Left lung (tissue), 10 donors: ENCODE measurements around the gene ATP5MC3. TPM values are rescaled to one million over a fixed set of nuclear protein-coding genes. Genes with fewer than 3 reads are reported as not detected.

Source experiments
- ATAC-seq: fragments of 200-7000 bp; cut with Tn5 transposase; one replicate; pipeline ENCODE4 v1.9.1; 2020; ENCODE audit warnings: moderate library complexity
- DNase-seq, 4 donors: peaks; one replicate each; pipeline ENCODE4 v3.0.0-alpha.2; 2013 to 2020
- H3K27ac ChIP-seq, 2 donors: fragments of 200-600 bp; sonication (generic) in 1 of 2; one replicate each; pipeline versions ENCODE4 v1.5.0 to v1.8.0; 2020 to 2021
- H3K27me3 ChIP-seq, 2 donors: fragments of 200-600 bp; sonication (generic) in 1 of 2; one replicate each; pipeline versions ENCODE4 v1.5.0 to v1.8.0; 2020 to 2021
- H3K36me3 ChIP-seq, 2 donors: fragments of 200-600 bp; sonication (generic) in 1 of 2; one replicate each; pipeline versions ENCODE4 v1.5.0 to v1.8.0; 2020 to 2021
- H3K4me1 ChIP-seq, 2 donors: fragments of 200-600 bp; one replicate each; pipeline ENCODE4 v1.8.0; 2021
- H3K4me3 ChIP-seq, 2 donors: fragments of 200-600 bp; sonication (generic) in 1 of 2; one replicate each; pipeline versions ENCODE4 v1.5.0 to v1.8.0; 2020 to 2021; ENCODE audit warnings: mild to moderate bottlenecking in 1 of 2
- H3K9me3 ChIP-seq, 2 donors: fragments of 200-600 bp; sonication (generic) in 1 of 2; one replicate each; pipeline versions ENCODE4 v1.5.0 to v1.8.0; 2020 to 2021
- CTCF ChIP-seq, 2 donors: fragments of 200-600 bp; sonication (generic) in 1 of 2; IDR thresholded peaks; one replicate each; pipeline versions ENCODE4 v1.5.0 to v1.8.0; 2021; ENCODE audit warnings: antibody characterized with exemption in 2 of 2
- intact Hi-C, 2 donors: fragments of 100-400 bp; cut with DNase I; formaldehyde crosslinking; loops; one replicate each; pipeline versions ENCODE4 v1.11.2 to v1.14.2; 2022
- microRNA-seq, 2 donors: library from miRNA; unstranded; fragments of <30 nt; microRNA quantifications; one replicate each; pipeline ENCODE4, GENCODE V29; 2019
- polyA plus RNA-seq, 6 donors: library from polyadenylated mRNA; unstranded; fragments of 120-200 nt; gene quantifications; one replicate each; pipeline ENCODE4 v1.2.1, GENCODE V29; 2013; ENCODE audit not compliant: insufficient read length in 6 of 6
- total RNA-seq, 2 donors: library from RNA; stranded (reverse); fragmentation: NEBNext Ultra II Directional; extraction: Animal tissue kit (Norgen Biotek cat#: 25700); gene quantifications; one replicate each; pipeline ENCODE4 v1.2.1, GENCODE V29; 2021
- donor health status: DM: no; HTN: yes; CAD: no.
- donor health status: DM: no; HTN: no; CAD: no.

ATP5MC3 gene
- total and polyA plus RNA-seq, 8 donors, result 170 to 204 (median 189) TPM

GRCh38 chr2:175135177-175135576, 46.3 kb downstream of the ATP5MC3 start:
- no peak for TF ChIP-seq CTCF (IDR thresholded peaks at IDR 0.05)
- intact Hi-C loops, result no loop called here
- no peaks in the 10 kb centered on the region for H3K4me1 ChIP-seq
- no peak overlapping the region for H3K4me3 ChIP-seq
- no peak overlapping the region for H3K27ac ChIP-seq
- H3K36me3 ChIP-seq, result peaks cover 0 to 16% of the 10 kb centered on the region in 2 donors
- H3K9me3 ChIP-seq, result no peaks in the 10 kb centered on the region
- H3K27me3 ChIP-seq, result no peaks in the 10 kb centered on the region
- ATAC-seq (no peak), DNase-seq (no peak)

GRCh38 chr2:175131252-175131651, 50.3 kb downstream of the ATP5MC3 start:
- H3K27ac ChIP-seq, result no peak overlapping the region
- H3K36me3 ChIP-seq, result peaks cover 0 to 38% of the 10 kb centered on the region in 2 donors
- H3K27me3 ChIP-seq, result no peaks in the 10 kb centered on the region
- TF ChIP-seq CTCF (IDR thresholded peaks at IDR 0.05), result no peak
- ATAC-seq, result no peak
- no peak overlapping the region for H3K4me3 ChIP-seq
- no peak for DNase-seq
- H3K9me3 ChIP-seq, result no peaks in the 10 kb centered on the region
- H3K4me1 ChIP-seq, result no peaks in the 10 kb centered on the region
- intact Hi-C loops, result no loop called here

GRCh38 chr2:175126661-175127060, 54.8 kb downstream of the ATP5MC3 start:
- Histone ChIP-seq H3K9me3 (no peaks in the 10 kb centered on the region), H3K36me3 (peaks cover 0 to 27% of the 10 kb centered on the region in 2 donors), H3K4me1 (no peaks in the 10 kb centered on the region), H3K4me3 (no peak overlapping the region), H3K27ac (no peak overlapping the region), H3K27me3 (no peaks in the 10 kb centered on the region)
- ATAC-seq (no peak), DNase-seq (no peak)
- intact Hi-C loops, result no loop called here
- no peak for TF ChIP-seq CTCF (IDR thresholded peaks at IDR 0.05)

Small RNAs within 50 kb of the gene (microRNA-seq; reads per million reads assigned to microRNA genes)
- gene MIR933, result 0.34 to 0.82 reads per million in 2 donors

Other genes with a start within 250 kb of the ATP5MC3 start
- gene CHN1, start 176.3 kb downstream of the ATP5MC3 start, total RNA-seq, result 10 to 100 TPM; 27.4 to 38.9 TPM
- 100 to 1,000 TPM in 4 of 6 donors, 10 to 100 TPM in 2; 97.5 to 170 (median 108) TPM for gene CHN1, start 176.3 kb downstream of the ATP5MC3 start, polyA plus RNA-seq
- gene ATF2, start 13.5 kb downstream of the ATP5MC3 start, total RNA-seq, result 10 to 100 TPM; 45.0 to 51.3 TPM
- 10 to 100 TPM; 59.9 to 73.9 (median 64.4) TPM for gene ATF2, start 13.5 kb downstream of the ATP5MC3 start, polyA plus RNA-seq